ENCODE measurements around the gene ADCY5.

DNA sequence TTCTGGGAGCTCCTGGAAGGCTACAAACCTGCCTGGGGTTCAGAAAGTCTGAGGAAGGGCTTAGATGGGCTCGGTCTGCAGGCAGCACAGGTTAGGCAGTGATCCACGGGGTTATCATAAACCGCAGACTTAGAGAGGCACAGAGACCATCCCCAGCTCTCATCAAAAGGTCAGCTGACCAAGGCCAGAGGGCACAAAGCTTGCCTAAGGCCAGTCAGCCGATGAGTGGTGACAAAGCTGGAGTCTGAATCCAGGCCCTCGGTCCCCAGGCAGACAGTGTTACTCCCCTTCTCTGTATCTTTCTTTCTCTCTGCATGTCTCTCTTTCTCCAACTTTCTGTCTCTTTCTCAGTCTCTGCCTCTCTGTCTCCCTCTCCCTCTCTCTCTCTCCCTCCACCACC lies 56.5 kb downstream of the ADCY5 start:
- TF ChIP-seq, protein P1, sequence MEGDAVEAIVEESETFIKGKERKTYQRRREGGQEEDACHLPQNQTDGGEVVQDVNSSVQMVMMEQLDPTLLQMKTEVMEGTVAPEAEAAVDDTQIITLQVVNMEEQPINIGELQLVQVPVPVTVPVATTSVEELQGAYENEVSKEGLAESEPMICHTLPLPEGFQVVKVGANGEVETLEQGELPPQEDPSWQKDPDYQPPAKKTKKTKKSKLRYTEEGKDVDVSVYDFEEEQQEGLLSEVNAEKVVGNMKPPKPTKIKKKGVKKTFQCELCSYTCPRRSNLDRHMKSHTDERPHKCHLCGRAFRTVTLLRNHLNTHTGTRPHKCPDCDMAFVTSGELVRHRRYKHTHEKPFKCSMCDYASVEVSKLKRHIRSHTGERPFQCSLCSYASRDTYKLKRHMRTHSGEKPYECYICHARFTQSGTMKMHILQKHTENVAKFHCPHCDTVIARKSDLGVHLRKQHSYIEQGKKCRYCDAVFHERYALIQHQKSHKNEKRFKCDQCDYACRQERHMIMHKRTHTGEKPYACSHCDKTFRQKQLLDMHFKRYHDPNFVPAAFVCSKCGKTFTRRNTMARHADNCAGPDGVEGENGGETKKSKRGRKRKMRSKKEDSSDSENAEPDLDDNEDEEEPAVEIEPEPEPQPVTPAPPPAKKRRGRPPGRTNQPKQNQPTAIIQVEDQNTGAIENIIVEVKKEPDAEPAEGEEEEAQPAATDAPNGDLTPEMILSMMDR (IDR thresholded peaks at IDR 0.05; ENCODE audit: low read depth, low read length, missing input control), result no peak
- TF ChIP-seq, protein P2, sequence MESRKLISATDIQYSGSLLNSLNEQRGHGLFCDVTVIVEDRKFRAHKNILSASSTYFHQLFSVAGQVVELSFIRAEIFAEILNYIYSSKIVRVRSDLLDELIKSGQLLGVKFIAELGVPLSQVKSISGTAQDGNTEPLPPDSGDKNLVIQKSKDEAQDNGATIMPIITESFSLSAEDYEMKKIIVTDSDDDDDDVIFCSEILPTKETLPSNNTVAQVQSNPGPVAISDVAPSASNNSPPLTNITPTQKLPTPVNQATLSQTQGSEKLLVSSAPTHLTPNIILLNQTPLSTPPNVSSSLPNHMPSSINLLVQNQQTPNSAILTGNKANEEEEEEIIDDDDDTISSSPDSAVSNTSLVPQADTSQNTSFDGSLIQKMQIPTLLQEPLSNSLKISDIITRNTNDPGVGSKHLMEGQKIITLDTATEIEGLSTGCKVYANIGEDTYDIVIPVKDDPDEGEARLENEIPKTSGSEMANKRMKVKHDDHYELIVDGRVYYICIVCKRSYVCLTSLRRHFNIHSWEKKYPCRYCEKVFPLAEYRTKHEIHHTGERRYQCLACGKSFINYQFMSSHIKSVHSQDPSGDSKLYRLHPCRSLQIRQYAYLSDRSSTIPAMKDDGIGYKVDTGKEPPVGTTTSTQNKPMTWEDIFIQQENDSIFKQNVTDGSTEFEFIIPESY (IDR thresholded peaks at IDR 0.05), result no peak
- TF ChIP-seq RAD21 (IDR thresholded peaks at IDR 0.05) (no peak), REST (IDR thresholded peaks at IDR 0.05) (no peak), ATF3 (IDR thresholded peaks at IDR 0.05) (no peak), NR2F2 (IDR thresholded peaks at IDR 0.05) (no peak), FOXA1 (IDR thresholded peaks at IDR 0.05) (no peak), TAF1 (conservative IDR thresholded peaks at IDR 0.05) (no peak), MAX (IDR thresholded peaks at IDR 0.05) (no peak), YY1 (IDR thresholded peaks at IDR 0.05) (no peak), JUND (IDR thresholded peaks at IDR 0.05) (no peak)

Data from liver (tissue), 3 donors.